Measurements from ENCODE around the gene MYOD1. TPM values are rescaled to one million over a fixed set of nuclear protein-coding genes. Genes with fewer than 3 reads are reported as not detected.

Gene MYOD1
- total RNA-seq (2014; rRNA removed; shearing (Covaris generic)) = 0.15 TPM in 1 of 2 replicates, not detected in the other
- not detected in 2 replicates for polyA plus RNA-seq (2014; cell fraction: nucleus; rRNA removed)

DNA sequence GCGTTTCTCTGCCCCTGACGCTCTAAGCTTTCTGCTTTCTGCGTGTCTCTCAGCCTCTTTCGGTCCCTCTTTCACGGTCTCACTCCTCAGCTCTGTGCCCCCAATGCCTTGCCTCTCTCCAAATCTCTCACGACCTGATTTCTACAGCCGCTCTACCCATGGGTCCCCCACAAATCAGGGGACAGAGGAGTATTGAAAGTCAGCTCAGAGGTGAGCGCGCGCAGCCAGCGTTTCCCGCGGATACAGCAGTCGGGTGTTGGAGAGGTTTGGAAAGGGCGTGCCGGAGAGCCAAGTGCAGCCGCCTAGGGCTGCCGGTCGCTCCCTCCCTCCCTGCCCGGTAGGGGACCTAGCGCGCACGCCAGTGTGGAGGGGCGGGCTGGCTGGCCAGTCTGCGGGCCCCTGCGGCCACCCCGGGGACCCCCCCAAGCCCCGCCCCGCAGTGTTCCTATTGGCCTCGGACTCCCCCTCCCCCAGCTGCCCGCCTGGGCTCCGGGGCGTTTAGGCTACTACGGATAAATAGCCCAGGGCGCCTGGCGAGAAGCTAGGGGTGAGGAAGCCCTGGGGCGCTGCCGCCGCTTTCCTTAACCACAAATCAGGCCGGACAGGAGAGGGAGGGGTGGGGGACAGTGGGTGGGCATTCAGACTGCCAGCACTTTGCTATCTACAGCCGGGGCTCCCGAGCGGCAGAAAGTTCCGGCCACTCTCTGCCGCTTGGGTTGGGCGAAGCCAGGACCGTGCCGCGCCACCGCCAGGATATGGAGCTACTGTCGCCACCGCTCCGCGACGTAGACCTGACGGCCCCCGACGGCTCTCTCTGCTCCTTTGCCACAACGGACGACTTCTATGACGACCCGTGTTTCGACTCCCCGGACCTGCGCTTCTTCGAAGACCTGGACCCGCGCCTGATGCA lies at the start of gene MYOD1:
Gene MYOD1, plus strand, starts transcription at position 544 of the 910 bp plus-strand sequence. Its CDS starts 212 bp downstream, at position 756.
- no peak for DNase-seq (ENCODE audit: extremely low read depth, low read depth)

DNA sequence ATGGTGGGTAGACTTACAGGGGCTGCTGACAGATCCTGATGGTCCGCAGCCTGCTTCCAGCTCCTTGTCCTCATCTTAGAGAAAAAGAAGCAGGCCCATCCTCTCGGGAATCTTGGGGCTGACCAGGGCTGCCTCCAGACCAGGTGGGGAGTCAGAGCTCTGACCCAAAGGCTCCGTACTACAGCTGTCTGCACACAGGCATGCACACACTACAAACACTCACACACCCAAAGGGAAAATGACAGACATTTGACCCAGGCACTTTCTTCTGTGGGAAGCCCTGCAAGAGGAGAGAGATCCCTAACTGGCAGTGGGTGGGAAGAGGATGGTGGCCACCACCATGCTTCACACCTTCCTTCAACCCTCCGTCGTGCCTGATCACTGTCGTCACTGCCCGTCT lies 46.9 kb upstream of the MYOD1 start:
- DNase-seq (ENCODE audit: extremely low read depth, low read depth) = no peak

DNA sequence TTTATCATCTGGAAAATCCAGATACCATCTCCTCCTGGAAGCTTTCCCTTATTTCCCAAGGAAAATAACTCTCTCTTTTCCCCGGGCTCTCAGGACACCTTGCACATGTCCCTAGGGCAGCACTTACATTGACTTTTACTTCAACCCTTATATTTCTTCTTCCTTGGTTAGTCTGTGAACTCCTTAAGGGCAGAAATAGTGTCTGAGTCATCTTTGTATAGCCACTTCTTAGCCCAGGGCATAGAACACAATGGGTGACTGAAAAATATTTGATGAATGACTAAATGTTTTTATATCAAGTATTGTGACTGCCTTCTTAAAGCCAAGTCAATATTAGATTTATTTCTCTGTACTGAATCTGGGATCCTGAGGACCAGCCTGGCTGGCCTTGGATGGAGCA lies 45.4 kb upstream of the MYOD1 start:
- DNase-seq (ENCODE audit: extremely low read depth, low read depth) = no peak

- DNase-seq (ENCODE audit: extremely low read depth, low read depth) = no peak
These were observed 36.5 kb upstream of the MYOD1 start for GRCh38 chr11:17682848-17683247.

- peak; percentile 11 for DNase-seq (ENCODE audit: extremely low read depth, low read depth)
These were observed 35.8 kb upstream of the MYOD1 start for GRCh38 chr11:17683377-17684161.

DNA sequence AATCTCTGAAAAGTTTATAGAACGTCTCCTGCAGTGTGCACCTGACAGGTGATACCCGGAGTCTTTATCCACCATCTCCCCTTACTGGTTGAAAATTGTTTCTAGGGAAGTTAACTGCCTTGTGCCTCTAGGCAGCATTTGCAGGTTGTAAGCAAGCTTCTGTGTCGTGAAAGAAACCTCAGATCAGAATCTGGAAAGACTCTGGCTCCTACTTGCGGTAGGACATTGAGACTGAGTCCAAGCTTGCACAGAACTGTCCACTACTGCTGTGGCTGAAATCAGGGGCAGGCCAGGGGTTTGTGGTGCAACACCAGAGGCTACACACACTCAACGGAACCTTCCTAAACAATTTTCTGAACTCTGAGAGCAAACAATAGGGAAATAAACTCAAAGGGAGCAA lies 34.8 kb upstream of the MYOD1 start:
- no peak for DNase-seq (ENCODE audit: extremely low read depth, low read depth)

- DNase-seq (ENCODE audit: extremely low read depth, low read depth) = no peak
These were observed 33.0 kb upstream of the MYOD1 start for GRCh38 chr11:17686231-17686980.

- DNase-seq (ENCODE audit: extremely low read depth, low read depth) = no peak
These were observed 31.3 kb upstream of the MYOD1 start for GRCh38 chr11:17687946-17688670.

- no peak for DNase-seq (ENCODE audit: extremely low read depth, low read depth)
These were observed 27.8 kb upstream of the MYOD1 start for GRCh38 chr11:17691550-17691949.

- DNase-seq (ENCODE audit: extremely low read depth, low read depth) = no peak
These were observed 27.4 kb upstream of the MYOD1 start for GRCh38 chr11:17691976-17692375.

DNA sequence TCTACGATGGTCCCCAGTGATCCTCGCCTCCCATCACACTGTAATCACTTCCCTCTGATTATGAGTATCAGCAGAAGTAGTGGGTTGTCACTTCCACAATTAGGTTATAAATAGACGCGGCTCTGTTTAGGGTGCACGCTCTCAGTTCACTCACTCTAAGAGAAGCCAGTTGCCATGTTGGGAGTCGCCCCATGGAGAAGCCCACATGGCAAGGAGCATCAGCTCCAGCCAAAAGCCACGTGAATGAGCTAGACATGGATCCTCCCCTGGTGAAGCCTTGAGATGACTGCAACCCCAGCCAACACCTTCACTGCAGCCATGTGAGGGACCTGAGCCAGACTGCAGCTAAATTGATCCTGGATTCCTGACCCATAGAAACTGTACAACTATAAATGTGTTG lies 26.4 kb upstream of the MYOD1 start:
- DNase-seq (ENCODE audit: extremely low read depth, low read depth) = no peak

DNA sequence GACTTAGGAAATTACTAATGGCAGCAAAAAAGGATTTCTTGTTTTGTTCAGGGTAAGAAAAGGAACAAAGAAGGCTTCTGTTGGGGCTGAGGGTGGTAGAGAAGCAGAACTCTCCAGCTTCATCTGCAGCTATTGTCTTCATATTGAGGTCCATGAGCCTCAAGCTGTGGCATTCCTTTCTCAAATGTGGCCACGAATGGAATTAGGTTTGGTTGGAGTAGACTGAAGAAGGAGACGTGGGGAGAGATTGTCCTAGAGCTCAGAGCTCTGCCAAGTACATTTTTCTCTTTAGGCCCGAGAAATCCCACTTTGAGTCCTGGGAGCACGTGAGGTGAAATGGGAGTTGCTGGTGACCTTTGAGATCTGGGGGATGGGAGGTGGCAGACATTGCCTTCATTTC lies 25.8 kb upstream of the MYOD1 start:
- no peak for DNase-seq (ENCODE audit: extremely low read depth, low read depth)

DNA sequence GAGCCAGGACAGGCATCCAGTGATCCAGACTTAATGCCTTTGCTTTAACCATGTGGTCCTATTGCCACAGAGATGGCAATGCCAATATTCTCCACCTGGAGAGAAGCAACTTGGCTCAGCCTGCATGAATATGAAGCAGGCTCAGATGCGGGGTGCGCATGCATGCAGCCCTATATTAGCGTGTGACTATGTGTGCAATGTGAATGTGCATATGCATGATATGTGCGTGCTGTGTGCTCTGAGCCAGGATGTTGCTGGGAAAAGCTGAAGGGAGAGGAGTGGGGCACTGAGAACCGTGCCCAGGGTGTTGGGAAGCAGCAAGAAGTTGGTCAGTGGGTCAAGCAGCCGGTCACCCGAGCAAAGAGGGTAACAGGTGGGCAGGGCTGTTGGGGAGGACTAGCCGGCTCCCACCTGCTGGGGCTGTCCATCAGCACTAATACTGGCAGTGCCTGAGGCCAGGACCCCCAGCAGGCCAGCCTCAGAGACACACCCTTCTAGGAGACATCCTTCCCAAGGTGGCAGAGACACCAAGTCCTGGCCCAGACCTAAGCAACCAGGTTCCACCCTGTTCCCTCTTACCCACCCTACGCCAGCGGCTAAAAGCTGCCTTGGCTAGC lies 24.8 kb upstream of the MYOD1 start:
- no peak for DNase-seq (ENCODE audit: extremely low read depth, low read depth)

DNA sequence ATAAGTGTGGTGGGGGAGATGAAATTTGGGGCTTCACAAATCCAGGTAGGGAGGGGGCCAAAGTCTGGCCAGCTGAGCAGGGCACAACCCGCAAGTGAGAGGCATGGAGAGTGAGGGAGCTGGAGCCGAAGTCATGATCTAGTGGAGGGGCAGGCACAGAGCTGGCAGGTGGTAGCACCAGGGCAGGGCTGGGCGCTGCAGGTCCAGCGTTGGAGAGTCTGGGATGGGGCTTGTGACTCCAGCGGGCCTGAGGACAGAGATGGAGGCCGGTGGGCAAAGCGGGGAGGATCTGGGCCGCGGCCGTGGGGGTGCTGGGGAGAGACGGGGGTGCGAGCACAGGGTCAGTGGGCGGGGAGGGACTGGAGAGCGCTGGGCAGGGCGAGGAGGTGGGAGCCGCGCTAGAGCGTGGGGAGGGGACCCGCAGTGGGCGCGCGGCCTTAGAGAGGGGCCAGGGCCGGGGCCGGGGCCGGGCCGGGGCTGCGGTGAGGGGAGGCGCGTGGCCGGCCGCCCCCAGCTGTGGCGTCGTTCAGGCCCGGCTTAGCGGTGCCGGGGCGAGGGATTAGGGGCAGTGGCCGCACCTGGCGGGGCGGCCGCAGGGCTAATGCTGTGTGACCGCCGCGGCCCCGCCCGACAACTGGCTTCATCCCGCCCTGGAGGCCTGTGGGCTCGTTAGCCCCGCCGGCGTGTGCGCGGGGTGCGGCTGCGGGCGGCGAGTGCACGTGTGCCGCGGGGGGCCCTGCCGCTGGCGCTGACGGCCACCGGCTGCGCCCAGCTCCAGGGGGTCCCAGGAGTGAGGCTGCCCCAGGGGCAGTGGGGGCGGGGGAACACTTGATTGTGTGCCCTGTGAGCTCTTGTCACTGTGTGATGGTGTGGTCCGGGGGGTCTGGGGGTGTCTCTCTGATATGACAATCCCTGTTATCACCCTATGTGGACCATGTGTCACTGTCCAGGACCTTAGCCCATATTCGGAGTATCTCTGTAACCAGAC lies 23.6 kb upstream of the MYOD1 start:
- no peak for DNase-seq (ENCODE audit: extremely low read depth, low read depth)

- no peak for DNase-seq (ENCODE audit: extremely low read depth, low read depth)
These were observed 22.6 kb upstream of the MYOD1 start for GRCh38 chr11:17696741-17697140.

GRCh38 chr11:17697175-17697949 lies 22.0 kb upstream of the MYOD1 start:
- DNase-seq (ENCODE audit: extremely low read depth, low read depth) = no peak

GRCh38 chr11:17699147-17700114 lies 19.9 kb upstream of the MYOD1 start:
- no peak for DNase-seq (ENCODE audit: extremely low read depth, low read depth)

Measured in NCI-H460 (cell line).